Measurements from ENCODE around the gene XPO5. TPM values are rescaled to one million over a fixed set of nuclear protein-coding genes. Genes with fewer than 3 reads are reported as not detected.
A peak's percentile ranks its signal among the peaks of the same experiment; 100 is the strongest.
"Not testable (repeated sequence)": the region's sequence is repeated elsewhere in the genome, so short reads cannot be mapped to it uniquely, and the experiment has no call there.

The XPO5 gene
- total and polyA plus RNA-seq, 10 donors, result 7.1 to 33.1 (median 23.3) TPM

GRCh38 chr6:43500921-43501320 is 74.9 kb downstream of the XPO5 start:
- WGBS, 5 donors, result 90 to 100% (median 97%) methylated on average over 3 of the region's 3 CpGs
- TF ChIP-seq CTCF (IDR thresholded peaks at IDR 0.05 in 8 of 11, conservative IDR thresholded peaks at IDR 0.05 in 3 of 11) (no peak), POLR2A (IDR thresholded peaks at IDR 0.05) (no peak), POLR2AphosphoS5 (IDR thresholded peaks at IDR 0.05) (no peak)
- DNase-seq, result no peak
- H3K4me1 ChIP-seq, result peaks cover 0 to 28% (median 6%) of the 10 kb centered on the region in 6 donors
- H3K36me3 ChIP-seq, result peaks cover 0 to 99% (median 72%) of the 10 kb centered on the region in 6 donors
- no peaks in the 10 kb centered on the region for H3K9me3 ChIP-seq
- no peaks in the 10 kb centered on the region for H3K27me3 ChIP-seq (replicated peaks in 1 of 7)
- no peak overlapping the region for H3K27ac ChIP-seq
- intact Hi-C loops (cut with DNase I; ENCODE audit: low total_unique reads), result no loop called here
- no peak overlapping the region for H3K4me3 ChIP-seq

GRCh38 chr6:43499028-43499815 is 76.6 kb downstream of the XPO5 start:
- Histone ChIP-seq H3K4me3 (no peak overlapping the region), H3K9me3 (no peaks in the 10 kb centered on the region), H3K36me3 (peaks cover 0 to 84% (median 58%) of the 10 kb centered on the region in 6 donors), H3K27me3 (replicated peaks in 1 of 7) (no peaks in the 10 kb centered on the region), H3K27ac (peak overlapping the region in 3 of 8 donors; percentile 29 to 43 (median 38)), H3K4me1 (peaks cover 0 to 30% (median 12%) of the 10 kb centered on the region in 6 donors)
- intact Hi-C loops (cut with DNase I; ENCODE audit: low total_unique reads), result no loop called here
- DNase-seq, result no peak
- no peak for TF ChIP-seq CTCF (IDR thresholded peaks at IDR 0.05 in 8 of 11, conservative IDR thresholded peaks at IDR 0.05 in 3 of 11)
- peak in 1 of 3 donors; percentile 27 for TF ChIP-seq POLR2AphosphoS5 (IDR thresholded peaks at IDR 0.05)
- TF ChIP-seq POLR2A (IDR thresholded peaks at IDR 0.05), result no peak
- WGBS, 5 donors, result 77 to 88% (median 86%) methylated on average over 10 to 12 of the region's 12 CpGs

- H3K27ac ChIP-seq; H3K9me3 ChIP-seq; H3K4me3 ChIP-seq; intact Hi-C loops (cut with DNase I; ENCODE audit: low total_unique reads); H3K27me3 ChIP-seq (replicated peaks in 1 of 7); DNase-seq: not testable (repeated sequence)
- peaks cover 0 to 30% (median 12%) of the 10 kb centered on the region in 6 donors for H3K4me1 ChIP-seq
- WGBS, 5 donors, result 88 to 97% (median 94%) methylated on average over 5 of the region's 5 CpGs
- H3K36me3 ChIP-seq, result peaks cover 0 to 84% (median 50%) of the 10 kb centered on the region in 6 donors
Observed at GRCh38 chr6:43498291-43498690, 77.5 kb downstream of the XPO5 start.

GRCh38 chr6:43497689-43498088 is 78.1 kb downstream of the XPO5 start:
- no peaks in the 10 kb centered on the region for H3K27me3 ChIP-seq (replicated peaks in 1 of 7)
- no peak for DNase-seq
- H3K4me3 ChIP-seq, result no peak overlapping the region
- H3K9me3 ChIP-seq, result no peaks in the 10 kb centered on the region
- TF ChIP-seq CTCF (IDR thresholded peaks at IDR 0.05 in 8 of 11, conservative IDR thresholded peaks at IDR 0.05 in 3 of 11), result no peak
- no peak for TF ChIP-seq POLR2A (IDR thresholded peaks at IDR 0.05)
- TF ChIP-seq POLR2AphosphoS5 (IDR thresholded peaks at IDR 0.05), result no peak
- WGBS, 5 donors, result 92 to 97% (median 94%) methylated on average over 12 of the region's 12 CpGs
- intact Hi-C loops (cut with DNase I; ENCODE audit: low total_unique reads), result no loop called here
- no peak overlapping the region for H3K27ac ChIP-seq
- H3K36me3 ChIP-seq, result peaks cover 0 to 78% (median 44%) of the 10 kb centered on the region in 6 donors
- peaks cover 0 to 30% (median 13%) of the 10 kb centered on the region in 6 donors for H3K4me1 ChIP-seq
